Astrocyte (in vitro differentiated cells and primary cell): ENCODE measurements around the gene TEDC2. TPM values are rescaled to one million over a fixed set of nuclear protein-coding genes. Genes with fewer than 3 reads are reported as not detected.

Experiments
- DNase-seq: peaks from one replicate; pipeline ENCODE4 v3.0.0-alpha.2; 2010; ENCODE audit warnings: low read depth
- FAIRE-seq: peaks from 2 replicates; lab custom pipeline; 2011; peaks lifted over from hg19 to GRCh38; lab: Jason Lieb, UNC
- H2AFZ ChIP-seq: 2 replicates; pipeline ENCODE4 v1.6.0; 2012; ENCODE audit warnings: low read depth, low read length, inconsistent platforms
- H3K27ac ChIP-seq: 2 replicates; pipeline ENCODE4 v1.5.1; 2011; ENCODE audit warnings: low read depth, low read length, inconsistent platforms
- H3K27me3 ChIP-seq: 2 replicates; pipeline ENCODE4 v1.6.0; 2011; ENCODE audit warnings: low read length, inconsistent platforms; ENCODE audit not compliant: insufficient read depth
- H3K36me3 ChIP-seq: 2 replicates; pipeline ENCODE4 v1.5.1; 2011; ENCODE audit warnings: low read length, inconsistent platforms; ENCODE audit not compliant: insufficient read depth
- H3K4me1 ChIP-seq: 2 replicates; pipeline ENCODE4 v1.5.1; 2011; ENCODE audit warnings: low read length, inconsistent platforms; ENCODE audit not compliant: insufficient read depth
- H3K4me2 ChIP-seq: 2 replicates; pipeline ENCODE4 v1.6.0; 2012; ENCODE audit warnings: low read length, inconsistent platforms
- H3K4me3 ChIP-seq: 2 replicates; pipeline ENCODE4 v1.5.1; 2011; ENCODE audit warnings: low read depth, mild to moderate bottlenecking, low read length, inconsistent platforms; ENCODE audit not compliant: insufficient read depth
- H3K79me2 ChIP-seq: 2 replicates; pipeline ENCODE4 v1.6.0; 2012; ENCODE audit warnings: mild to moderate bottlenecking, low read length, inconsistent platforms; ENCODE audit not compliant: insufficient read depth
- H3K9ac ChIP-seq: 2 replicates; pipeline ENCODE4 v1.6.0; 2012; ENCODE audit warnings: mild to moderate bottlenecking, low read length, inconsistent platforms
- H3K9me3 ChIP-seq: 2 replicates; pipeline ENCODE4 v1.5.1; 2012; ENCODE audit warnings: low read depth, mild to moderate bottlenecking, low read length, inconsistent platforms; ENCODE audit not compliant: insufficient read depth
- H4K20me1 ChIP-seq: 2 replicates; pipeline ENCODE4 v1.6.0; 2012; ENCODE audit warnings: low read length, inconsistent platforms; ENCODE audit not compliant: insufficient read depth
- H3K27ac Mint-ChIP-seq: one replicate; pipeline ENCODE4 v1.8.0; 2021; ENCODE audit warnings: mild to moderate bottlenecking, mixed read lengths; ENCODE audit not compliant: unreplicated experiment
- H3K27me3 Mint-ChIP-seq: one replicate; pipeline ENCODE4 v1.8.0; 2021; ENCODE audit warnings: low read depth, mixed read lengths; ENCODE audit not compliant: unreplicated experiment
- H3K36me3 Mint-ChIP-seq: one replicate; pipeline ENCODE4 v1.8.0; 2021; ENCODE audit warnings: low read depth, mixed read lengths; ENCODE audit not compliant: unreplicated experiment
- H3K4me1 Mint-ChIP-seq: one replicate; pipeline ENCODE4 v1.8.0; 2021; ENCODE audit warnings: low read depth, mixed read lengths; ENCODE audit not compliant: unreplicated experiment
- H3K4me3 Mint-ChIP-seq: one replicate; pipeline ENCODE4 v1.8.0; 2021; ENCODE audit warnings: mild to moderate bottlenecking, moderate library complexity, mixed read lengths; ENCODE audit not compliant: unreplicated experiment
- H3K9me3 Mint-ChIP-seq: one replicate; pipeline ENCODE4 v1.8.0; 2021; ENCODE audit warnings: mild to moderate bottlenecking, mixed read lengths; ENCODE audit not compliant: unreplicated experiment
- EZH2 ChIP-seq: IDR thresholded peaks from 2 replicates; pipeline ENCODE4 v1.6.1; 2012; ENCODE audit warnings: mild to moderate bottlenecking, low read length, inconsistent platforms; ENCODE audit not compliant: insufficient read depth
- total RNA-seq: library from RNA; stranded (reverse); gene quantifications from 2 replicates; pipeline ENCODE4 v1.2.1, GENCODE V29; 2021
- TF ChIP-seq, protein P1 (sequence below): IDR thresholded peaks from 2 replicates; pipeline ENCODE4 v1.5.1; 2011; ENCODE audit warnings: low read depth, mild to moderate bottlenecking, inconsistent platforms, low read length, moderate library complexity; ENCODE audit not compliant: insufficient read depth

The TEDC2 gene
- total RNA-seq, 1 donor from 2014 or later, result 6.0 TPM

DNA sequence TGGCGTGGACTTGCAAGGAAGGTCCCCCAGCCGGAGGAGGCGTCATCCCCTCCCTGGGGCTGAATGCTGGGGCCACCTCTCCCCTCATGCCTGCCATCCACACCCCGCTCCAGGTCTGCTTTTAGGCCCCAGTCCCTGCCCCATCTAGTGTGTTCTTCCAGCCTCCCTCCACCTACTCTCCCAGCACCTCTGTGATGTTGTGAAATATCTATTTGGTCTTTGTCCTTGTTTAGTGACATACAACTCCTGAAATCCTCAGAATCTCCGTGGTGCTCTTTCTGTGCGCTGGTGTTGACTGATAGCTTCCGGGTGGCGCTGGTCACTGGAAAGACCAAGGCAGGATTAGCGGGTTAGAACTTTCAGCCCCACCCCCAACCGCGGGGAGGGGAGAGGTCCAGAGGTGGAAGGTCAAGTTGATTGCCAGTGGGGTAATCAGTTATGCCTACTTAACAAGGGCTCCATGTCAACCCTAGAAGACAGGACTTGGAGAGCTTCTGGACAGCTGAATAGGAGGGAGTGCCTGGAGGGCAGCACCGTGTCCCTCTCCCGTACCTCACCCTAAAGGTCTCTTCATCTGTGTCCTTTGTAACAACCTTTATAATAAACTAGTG lies 25.1 kb downstream of the TEDC2 start:
- no peaks in the 10 kb centered on the region for H3K9me3 Mint-ChIP-seq
- no peak for DNase-seq
- Histone ChIP-seq H3K79me2 (peaks cover 3% of the 10 kb centered on the region), H3K36me3 (no peaks in the 10 kb centered on the region), H3K9me3 (no peaks in the 10 kb centered on the region), H3K4me2 (no peak overlapping the region), H3K27me3 (no peaks in the 10 kb centered on the region), H3K9ac (no peak overlapping the region), H3K27ac (no peak overlapping the region), H2AFZ (no peak overlapping the region), H3K4me1 (peaks cover 12% of the 10 kb centered on the region), H4K20me1 (peaks cover 78% of the 10 kb centered on the region), H3K4me3 (no peak overlapping the region)
- peaks cover 21% of the 10 kb centered on the region for H3K36me3 Mint-ChIP-seq
- no peak for FAIRE-seq
- peaks cover 15% of the 10 kb centered on the region for H3K27me3 Mint-ChIP-seq
- H3K4me1 Mint-ChIP-seq, result peaks cover 5% of the 10 kb centered on the region
- no peak for TF ChIP-seq EZH2
- TF ChIP-seq, protein P1, sequence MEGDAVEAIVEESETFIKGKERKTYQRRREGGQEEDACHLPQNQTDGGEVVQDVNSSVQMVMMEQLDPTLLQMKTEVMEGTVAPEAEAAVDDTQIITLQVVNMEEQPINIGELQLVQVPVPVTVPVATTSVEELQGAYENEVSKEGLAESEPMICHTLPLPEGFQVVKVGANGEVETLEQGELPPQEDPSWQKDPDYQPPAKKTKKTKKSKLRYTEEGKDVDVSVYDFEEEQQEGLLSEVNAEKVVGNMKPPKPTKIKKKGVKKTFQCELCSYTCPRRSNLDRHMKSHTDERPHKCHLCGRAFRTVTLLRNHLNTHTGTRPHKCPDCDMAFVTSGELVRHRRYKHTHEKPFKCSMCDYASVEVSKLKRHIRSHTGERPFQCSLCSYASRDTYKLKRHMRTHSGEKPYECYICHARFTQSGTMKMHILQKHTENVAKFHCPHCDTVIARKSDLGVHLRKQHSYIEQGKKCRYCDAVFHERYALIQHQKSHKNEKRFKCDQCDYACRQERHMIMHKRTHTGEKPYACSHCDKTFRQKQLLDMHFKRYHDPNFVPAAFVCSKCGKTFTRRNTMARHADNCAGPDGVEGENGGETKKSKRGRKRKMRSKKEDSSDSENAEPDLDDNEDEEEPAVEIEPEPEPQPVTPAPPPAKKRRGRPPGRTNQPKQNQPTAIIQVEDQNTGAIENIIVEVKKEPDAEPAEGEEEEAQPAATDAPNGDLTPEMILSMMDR, result no peak
- H3K27ac Mint-ChIP-seq, result no peak overlapping the region
- H3K4me3 Mint-ChIP-seq, result no peak overlapping the region

DNA sequence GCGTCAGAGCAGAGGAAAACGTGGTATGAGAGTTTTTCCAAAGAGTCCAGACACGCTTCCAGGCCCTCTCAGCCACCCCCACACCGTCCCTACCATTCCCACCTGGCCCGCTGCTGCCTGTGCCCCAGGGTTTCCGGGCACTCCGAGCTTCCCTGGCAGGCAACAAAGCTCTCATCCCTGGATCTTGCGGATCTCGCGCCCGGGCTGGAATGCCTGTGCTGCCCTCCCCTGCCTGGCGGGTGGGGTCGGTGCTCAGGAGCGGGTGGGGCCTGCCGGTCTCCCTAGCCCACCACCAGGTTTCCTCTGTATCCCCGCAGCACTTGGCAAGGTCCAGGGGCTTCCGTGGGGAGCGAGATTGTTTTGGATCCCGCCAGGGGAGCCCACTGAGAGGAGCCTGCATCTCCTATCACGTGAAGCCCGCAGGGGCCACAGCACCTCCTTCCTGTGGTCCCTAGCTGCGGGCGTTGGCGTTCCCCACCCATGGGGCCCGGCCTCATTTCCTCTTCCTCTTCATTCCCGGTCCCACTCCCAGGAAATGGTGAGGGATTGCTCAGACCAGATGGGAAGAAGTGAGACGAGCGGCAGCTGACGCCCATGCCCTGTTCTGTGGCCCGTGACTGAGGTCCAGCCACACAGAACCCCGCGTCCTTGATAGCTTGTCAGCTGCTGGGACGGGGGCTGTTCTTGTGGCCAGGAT lies 26.1 kb downstream of the TEDC2 start:
- Histone ChIP-seq H4K20me1 (peaks cover 75% of the 10 kb centered on the region), H3K9ac (no peak overlapping the region), H3K27me3 (no peaks in the 10 kb centered on the region), H3K9me3 (no peaks in the 10 kb centered on the region), H3K4me3 (no peak overlapping the region), H3K36me3 (no peaks in the 10 kb centered on the region), H2AFZ (no peak overlapping the region), H3K4me1 (peaks cover 12% of the 10 kb centered on the region), H3K4me2 (no peak overlapping the region), H3K27ac (no peak overlapping the region), H3K79me2 (peaks cover 2% of the 10 kb centered on the region)
- Mint-ChIP-seq H3K4me3 (no peak overlapping the region), H3K27me3 (peaks cover 15% of the 10 kb centered on the region), H3K27ac (no peak overlapping the region), H3K36me3 (peaks cover 19% of the 10 kb centered on the region), H3K9me3 (no peaks in the 10 kb centered on the region), H3K4me1 (peaks cover 5% of the 10 kb centered on the region)
- TF ChIP-seq, protein P1, result no peak
- no peak for TF ChIP-seq EZH2
- FAIRE-seq, result no peak
- DNase-seq, result no peak
